Measurements from ENCODE around the gene NES. TPM values are rescaled to one million over a fixed set of nuclear protein-coding genes. Genes with fewer than 3 reads are reported as not detected.
A peak's percentile ranks its signal among the peaks of the same experiment; 100 is the strongest.

The NES gene
- total and polyA plus RNA-seq, 2 of the 8 experiments (the other 6 are each of a cell fraction or from before 2014, with no cell fraction given) = 13.3 to 135 TPM

GRCh38 chr1:156659988-156660751 lies 17.0 kb downstream of the NES start (continued):
- TF ChIP-seq, protein P1, sequence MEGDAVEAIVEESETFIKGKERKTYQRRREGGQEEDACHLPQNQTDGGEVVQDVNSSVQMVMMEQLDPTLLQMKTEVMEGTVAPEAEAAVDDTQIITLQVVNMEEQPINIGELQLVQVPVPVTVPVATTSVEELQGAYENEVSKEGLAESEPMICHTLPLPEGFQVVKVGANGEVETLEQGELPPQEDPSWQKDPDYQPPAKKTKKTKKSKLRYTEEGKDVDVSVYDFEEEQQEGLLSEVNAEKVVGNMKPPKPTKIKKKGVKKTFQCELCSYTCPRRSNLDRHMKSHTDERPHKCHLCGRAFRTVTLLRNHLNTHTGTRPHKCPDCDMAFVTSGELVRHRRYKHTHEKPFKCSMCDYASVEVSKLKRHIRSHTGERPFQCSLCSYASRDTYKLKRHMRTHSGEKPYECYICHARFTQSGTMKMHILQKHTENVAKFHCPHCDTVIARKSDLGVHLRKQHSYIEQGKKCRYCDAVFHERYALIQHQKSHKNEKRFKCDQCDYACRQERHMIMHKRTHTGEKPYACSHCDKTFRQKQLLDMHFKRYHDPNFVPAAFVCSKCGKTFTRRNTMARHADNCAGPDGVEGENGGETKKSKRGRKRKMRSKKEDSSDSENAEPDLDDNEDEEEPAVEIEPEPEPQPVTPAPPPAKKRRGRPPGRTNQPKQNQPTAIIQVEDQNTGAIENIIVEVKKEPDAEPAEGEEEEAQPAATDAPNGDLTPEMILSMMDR (IDR thresholded peaks at IDR 0.05; ENCODE audit: control extremely low read depth in 1 of 3, insufficient read depth in 1 of 3, low read depth in 1 of 3, low read length in 3 of 3) = peak in 2 of 3 experiments; percentile 97 to 99; a peak in 3 of 4 replicates
- peak; percentile 44; the same call in 1 of the 2 replicates for TF ChIP-seq MAFK (IDR thresholded peaks at IDR 0.05; ENCODE audit: low read depth, low read length)
- peak; percentile 40; the same call in 1 of the 2 replicates for TF ChIP-seq EGR1 (IDR thresholded peaks at IDR 0.05; ENCODE audit: borderline replicate concordance, low read depth, low read length)
- TF ChIP-seq E2F6 (IDR thresholded peaks at IDR 0.05) = no peak
- no peak for TF ChIP-seq PHF8 (conservative IDR thresholded peaks at IDR 0.05; ENCODE audit: low read depth, low read length)
- no peak for TF ChIP-seq ASH2L (IDR thresholded peaks at IDR 0.05; ENCODE audit: low read length)
- no peak for TF ChIP-seq SAP30 (IDR thresholded peaks at IDR 0.05; ENCODE audit: insufficient read depth, insufficient replicate concordance, low read length)
- no peak for TF ChIP-seq HDAC2 (IDR thresholded peaks at IDR 0.05; ENCODE audit: borderline replicate concordance in 1 of 2, low read depth in 2 of 2, low read length in 2 of 2)
- TF ChIP-seq POLR2AphosphoS5 (IDR thresholded peaks at IDR 0.05; ENCODE audit: low read depth, low read length) = no peak
- TF ChIP-seq CHD2 (IDR thresholded peaks at IDR 0.05; ENCODE audit: low read length) = no peak
- no peak for TF ChIP-seq RBBP5 (IDR thresholded peaks at IDR 0.05; ENCODE audit: borderline replicate concordance, low read depth, low read length)
- TF ChIP-seq FOSL1 (IDR thresholded peaks at IDR 0.05; ENCODE audit: insufficient read depth, low read depth, low read length) = no peak
- peak; percentile 96 for TF ChIP-seq KDM1A (IDR thresholded peaks at IDR 0.05; ENCODE audit: borderline replicate concordance, low read length)
- peak; percentile 87 to 96 for TF ChIP-seq RAD21 (IDR thresholded peaks at IDR 0.05 in 1 of 2, conservative IDR thresholded peaks at IDR 0.05 in 1 of 2; ENCODE audit: low read depth in 2 of 2, low read length in 2 of 2)
- TF ChIP-seq RNF2 (IDR thresholded peaks at IDR 0.05; ENCODE audit: borderline replicate concordance, low read depth, low read length, missing control alignments, poor library complexity, severe bottlenecking) = no peak
- TF ChIP-seq CEBPB (IDR thresholded peaks at IDR 0.05; ENCODE audit: low read depth, low read length) = no peak
- 0 out of 2 replicates have a peak, but pooled peaks have one; percentile 39 for TF ChIP-seq TCF12 (IDR thresholded peaks at IDR 0.05; ENCODE audit: low read depth, low read length)
- no peak for TF ChIP-seq ZNF274 (IDR thresholded peaks at IDR 0.05; ENCODE audit: borderline replicate concordance, extremely low read depth, low read length)
- TF ChIP-seq TAF1 (IDR thresholded peaks at IDR 0.05; ENCODE audit: low read depth, low read length) = no peak
- TF ChIP-seq SIRT6 (IDR thresholded peaks at IDR 0.05; ENCODE audit: low read length) = no peak
